HS-27A (cell line): ENCODE measurements around the gene GRID2.

Experiments used
- DNase-seq: peaks from one replicate; pipeline ENCODE4 v3.0.0-alpha.2; 2012; ENCODE audit warnings: low read depth, missing footprints

Gene GRID2

DNA sequence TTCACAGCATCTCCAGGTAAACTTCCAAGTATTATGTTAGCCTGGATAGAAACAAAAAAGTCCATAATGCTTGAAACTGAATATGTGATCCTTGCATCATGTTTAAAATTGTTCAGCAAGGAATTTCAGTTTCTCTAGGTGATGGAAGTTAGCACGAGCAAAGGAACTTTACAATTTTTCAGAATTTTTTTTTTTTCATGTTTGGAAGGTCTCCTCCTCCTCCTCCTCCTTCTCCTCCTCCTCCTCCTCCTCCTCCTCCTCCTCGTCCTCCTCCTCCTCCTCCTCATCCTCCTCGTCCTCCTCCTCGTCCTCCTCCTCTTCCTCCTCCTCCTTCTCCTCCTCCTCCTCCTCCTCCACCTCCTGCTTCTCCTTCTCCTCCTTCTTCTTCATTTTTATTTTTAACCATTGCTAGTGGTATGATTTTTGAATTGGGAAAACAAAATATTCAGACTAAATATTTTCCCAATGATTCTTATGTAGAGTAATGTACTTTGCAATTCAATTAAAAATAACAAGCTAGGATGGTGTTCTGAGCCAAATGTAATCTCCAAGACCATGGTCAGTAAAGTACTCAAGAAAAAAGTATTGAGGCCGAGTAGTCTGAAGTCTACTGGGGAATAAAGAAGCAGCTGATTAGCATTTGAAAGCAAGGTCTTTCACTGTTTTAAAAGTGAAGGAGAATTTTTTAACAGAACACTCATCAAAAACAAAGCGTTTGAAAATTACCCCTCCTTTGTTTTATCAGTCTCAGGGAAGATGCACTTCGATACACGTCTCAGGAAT lies 1103.9 kb downstream of the GRID2 start:
- no peak for DNase-seq

DNA sequence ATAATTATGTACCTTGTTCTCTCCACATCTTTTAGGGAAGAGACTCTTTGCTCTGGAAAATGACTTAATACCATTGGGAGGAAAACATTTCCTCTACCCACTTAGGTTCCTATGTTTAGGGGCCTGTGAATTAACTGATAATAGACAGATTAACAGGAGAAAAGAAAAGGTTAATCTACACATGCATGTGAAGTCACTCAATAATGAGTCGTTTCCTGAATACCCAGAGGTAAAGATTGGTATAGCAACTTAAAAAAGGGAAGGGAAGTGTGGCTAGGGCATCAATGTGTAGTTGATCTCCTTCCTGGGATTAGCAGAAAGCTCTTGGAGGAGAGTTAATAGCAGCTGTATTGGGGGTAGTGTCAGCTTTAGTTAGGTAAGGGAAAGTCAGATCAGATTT lies 1105.3 kb downstream of the GRID2 start:
- DNase-seq, result no peak

DNA sequence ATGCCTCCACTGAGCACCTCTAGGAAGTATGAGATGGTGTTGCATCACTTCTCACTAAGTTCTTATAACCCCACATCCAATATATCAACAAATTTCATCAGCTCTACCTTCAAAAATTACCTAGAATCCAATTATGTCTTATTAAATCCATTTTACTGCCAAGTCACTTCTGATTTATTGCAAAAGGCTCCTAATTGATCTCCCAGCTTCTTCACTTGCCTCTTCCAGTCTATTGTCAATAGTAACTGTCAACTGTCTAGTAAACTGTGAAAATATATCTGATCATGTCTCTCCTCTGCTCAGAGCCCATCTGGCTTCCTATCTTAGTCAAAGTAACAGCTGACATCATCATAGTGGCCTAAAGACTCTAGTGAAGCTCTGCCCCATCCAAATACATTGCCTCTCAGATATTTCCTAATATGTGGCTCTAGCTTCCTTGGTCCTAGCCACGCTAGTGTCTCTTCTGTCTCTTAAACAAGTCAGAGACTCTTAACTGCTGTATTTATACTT lies 1110.3 kb downstream of the GRID2 start:
- no peak for DNase-seq

DNA sequence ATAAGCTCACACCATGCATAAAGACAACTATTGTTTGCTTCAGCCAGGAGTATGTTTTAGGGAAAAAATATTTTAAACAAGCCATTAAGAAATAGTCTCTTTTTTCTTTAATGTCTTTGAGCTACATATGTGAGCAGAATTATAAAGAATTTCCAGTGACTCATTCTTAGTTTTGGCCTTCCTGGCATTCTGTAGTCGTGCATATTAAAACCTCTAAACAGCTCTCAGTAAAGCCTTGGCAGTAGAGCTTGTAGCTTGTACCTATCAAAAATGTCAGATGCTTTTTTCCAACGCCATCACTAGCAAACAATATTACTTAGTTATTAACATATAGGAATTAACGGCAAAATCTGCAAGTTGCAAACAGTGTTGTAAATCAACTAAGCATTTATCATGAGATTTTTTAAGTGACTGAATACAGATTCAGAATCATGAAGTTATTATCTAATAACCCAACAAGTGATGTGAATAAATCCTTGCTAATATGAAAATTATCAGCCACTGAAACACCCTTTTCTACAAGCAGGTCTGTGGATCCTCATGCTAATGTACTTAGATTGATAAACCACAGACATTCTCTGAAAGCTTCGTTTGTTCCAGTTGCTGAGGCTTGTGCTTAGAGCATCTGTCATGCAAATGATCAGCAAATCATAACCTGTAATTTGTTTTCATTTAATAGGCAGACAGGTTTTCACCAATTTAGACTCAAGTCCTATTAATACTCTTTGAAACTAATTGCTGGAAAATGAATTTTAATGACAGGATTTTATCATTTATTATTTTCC lies 1112.8 kb downstream of the GRID2 start:
- DNase-seq, result no peak

DNA sequence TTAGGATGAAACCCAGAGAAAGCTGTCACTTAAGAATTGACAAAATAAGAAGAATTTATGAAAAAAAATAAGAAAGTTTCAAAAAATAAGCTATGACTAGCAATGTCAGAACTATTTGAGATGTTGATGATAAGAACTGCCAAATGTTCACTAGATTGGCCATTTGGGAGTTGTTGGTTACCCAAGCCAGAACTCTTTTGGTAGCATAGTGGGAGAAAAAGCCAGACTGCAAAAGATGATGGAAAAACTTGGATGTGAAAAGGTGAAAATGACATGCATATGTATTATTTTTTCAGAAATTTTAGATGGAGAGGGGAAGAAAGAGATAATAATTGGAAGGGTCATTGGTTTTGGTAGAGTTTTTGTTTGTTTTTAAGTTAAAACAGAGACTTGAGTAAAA lies 1127.6 kb downstream of the GRID2 start:
- no peak for DNase-seq

DNA sequence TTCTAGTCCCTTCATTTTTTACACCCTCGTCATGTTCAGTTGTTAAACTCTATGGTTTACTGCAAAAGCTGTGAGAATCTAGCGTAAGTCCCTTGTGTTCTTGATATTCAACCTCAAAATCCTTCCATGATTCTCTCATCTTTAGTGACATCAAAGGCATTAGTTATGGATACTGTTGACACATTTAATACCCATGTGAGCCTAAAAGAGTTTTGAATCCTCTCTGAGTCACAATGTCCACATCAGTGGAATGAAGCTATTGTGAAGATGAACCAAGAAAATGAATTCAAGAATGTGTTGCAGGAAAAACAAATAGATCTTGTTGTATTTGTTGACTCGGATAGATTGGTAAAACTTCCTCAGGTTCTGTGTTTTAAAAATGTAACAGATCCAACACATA lies 1130.1 kb downstream of the GRID2 start:
- DNase-seq, result no peak

DNA sequence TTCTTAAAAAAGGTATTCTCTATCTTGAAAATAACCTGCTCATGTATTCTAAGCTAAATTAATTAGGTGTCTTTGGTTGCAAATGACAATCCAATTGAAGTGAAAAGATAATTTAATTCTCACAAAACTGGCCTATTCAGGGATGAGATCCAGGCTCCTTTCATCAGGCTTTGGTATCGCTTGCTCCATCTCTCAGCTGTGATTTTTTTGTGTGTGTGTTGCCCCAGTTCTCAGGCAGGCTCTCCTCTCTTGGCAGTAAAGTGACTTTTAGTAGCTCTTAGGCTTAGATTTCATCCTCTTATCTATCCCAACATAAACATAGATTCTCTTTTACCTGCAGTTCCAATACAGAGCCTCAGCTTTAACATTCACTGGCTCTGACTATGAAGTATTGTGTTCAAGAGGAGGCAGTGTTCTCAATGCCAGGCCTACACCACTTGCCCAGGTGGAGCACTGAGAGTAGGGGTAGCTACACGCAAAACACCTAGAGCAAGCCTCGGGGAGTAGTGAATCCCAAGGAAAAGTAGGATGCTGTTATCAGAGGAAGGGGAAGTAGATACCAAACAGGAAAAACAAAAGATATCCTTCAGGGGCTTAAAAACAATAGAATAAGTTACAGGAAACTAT lies 1132.3 kb downstream of the GRID2 start:
- DNase-seq, result no peak

DNA sequence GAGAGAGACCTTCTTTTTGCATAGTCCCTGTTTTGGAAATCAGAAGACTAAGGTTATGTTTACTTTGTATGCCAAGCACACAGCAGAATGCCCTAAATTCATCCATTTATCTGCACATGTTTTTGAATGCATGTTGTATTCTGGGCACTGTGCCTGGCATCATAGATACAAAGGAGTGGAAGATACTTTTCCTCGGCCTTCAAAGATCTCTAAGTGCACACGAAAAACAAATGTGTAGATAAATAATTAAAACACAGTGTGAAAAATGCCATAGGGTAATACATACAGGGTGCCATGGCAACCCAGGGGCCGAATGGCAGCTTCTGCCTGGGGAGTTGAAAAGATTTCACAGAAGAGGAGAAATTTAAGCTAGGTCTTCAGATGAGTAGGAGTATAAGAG lies 1134.2 kb downstream of the GRID2 start:
- no peak for DNase-seq

DNA sequence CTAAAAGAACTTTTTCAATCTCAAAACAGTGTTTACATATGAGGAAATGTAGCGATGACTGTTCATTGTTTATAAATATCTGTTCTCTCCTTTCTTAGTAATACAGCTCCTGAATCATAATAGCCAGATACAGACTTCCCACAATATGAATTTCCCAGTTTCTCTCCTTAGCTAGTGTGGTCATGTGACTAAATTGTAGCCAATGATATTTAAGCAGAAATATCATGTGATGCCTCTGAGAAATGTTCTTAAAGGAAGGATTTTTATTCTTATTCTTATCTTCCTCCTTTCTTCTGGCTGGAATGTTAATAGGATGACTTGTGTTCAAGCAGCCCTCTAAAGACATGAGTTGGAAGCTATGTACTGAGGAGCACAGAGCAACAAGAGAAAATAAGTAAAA lies 1141.1 kb downstream of the GRID2 start:
- DNase-seq, result no peak

DNA sequence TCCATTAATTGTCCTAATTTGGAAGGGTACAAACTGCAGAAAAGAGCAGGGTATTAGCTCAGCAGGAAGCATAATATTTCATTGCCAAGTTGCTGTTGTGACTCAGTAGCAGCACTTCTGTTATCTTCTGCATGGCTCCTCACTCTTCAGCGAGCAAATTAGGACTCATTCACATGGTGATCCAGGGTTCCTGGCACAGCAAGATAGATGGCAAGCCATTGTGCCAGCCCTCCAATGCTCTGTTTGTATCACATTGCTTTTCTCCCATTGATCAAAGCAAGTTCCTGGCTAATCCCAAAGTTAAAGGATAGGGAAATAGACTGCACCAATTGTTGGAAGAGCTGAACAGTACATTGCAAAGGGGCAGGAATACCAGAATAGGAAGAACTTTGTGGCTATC lies 1142.3 kb downstream of the GRID2 start:
- DNase-seq, result no peak

DNA sequence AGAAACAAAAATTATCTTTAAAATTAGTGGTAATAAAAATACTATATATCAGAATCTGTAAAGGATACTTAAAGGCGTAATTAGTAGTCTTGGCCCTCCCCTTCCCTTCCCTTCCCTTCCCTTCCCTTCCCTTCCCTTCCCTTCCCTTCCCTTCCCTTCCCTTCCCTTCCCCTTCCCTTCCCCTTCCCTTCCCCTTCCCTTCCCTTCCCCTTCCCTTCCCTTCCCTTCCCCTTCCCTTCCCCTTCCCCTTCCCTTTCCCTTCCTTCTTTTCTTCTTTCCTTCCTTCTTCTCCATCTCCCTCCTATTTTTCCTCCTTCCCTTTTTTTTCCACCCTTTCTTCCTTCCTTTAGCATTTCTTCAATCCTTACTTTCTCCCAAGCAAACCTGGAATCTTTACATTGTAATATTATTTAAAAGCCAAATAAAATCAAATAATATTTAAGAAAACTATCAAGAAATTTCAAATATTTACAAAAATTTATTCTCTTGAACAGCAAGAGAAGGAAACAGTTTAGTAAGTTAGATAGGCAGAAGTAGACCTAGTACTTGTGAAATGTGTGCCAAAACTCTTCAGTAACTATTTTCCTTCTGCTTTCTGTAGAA lies 1145.0 kb downstream of the GRID2 start:
- no peak for DNase-seq

DNA sequence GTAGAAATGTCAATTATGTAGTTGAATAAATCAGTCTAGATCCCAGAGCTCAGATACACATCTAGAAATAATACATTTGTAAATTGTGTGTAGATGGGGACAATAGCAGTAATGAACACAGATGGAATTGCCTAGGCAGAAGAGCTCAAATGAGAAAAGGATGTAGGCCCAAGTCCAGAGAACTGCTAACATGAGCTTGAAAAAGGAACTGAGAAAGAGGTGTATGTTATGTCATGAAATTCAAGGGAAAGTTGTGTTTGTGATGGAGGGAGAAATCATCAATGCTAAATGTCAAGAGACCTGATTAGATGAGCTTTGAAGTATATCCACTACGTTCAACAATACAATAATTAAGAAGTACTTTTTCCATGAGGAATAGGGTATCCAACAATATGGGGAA lies 1148.2 kb downstream of the GRID2 start:
- DNase-seq, result no peak

DNA sequence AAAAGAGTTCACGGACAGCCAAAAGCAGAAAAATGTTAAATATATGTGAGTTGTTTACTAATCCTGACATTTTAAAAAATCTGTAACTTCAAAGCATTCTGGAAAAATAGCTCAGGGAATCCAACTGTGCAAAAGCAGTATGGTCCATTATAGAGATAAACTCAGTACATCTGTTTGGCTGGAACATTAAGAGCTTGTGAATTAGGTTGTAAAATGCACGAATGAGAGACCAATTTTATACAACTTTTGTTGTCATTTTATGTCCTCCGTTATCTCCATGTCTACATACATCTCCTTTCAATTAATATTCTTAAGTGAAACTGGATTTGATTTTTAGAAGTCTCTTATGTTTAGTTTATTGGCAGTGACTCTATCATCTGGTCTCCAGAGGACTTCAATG lies 1157.8 kb downstream of the GRID2 start:
- DNase-seq, result no peak

DNA sequence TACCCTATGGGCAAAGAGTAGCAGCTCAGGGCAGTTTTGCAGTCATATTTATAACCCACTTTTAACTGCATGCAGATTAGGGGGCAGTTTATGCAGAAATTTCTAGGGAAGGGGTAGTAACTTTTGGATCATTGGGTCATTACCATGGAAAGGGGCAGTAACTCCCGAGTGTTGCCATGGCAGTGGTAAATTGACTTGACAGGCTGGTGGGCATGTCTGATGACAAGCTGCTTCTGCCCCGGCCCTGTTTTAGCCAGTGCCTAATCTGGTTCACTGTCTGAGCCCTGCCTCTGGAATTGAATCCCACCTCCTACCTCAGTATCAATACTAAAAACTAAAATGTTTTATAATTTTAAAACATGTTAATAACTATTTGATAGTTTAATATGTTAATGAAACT lies 1162.7 kb downstream of the GRID2 start:
- no peak for DNase-seq

DNA sequence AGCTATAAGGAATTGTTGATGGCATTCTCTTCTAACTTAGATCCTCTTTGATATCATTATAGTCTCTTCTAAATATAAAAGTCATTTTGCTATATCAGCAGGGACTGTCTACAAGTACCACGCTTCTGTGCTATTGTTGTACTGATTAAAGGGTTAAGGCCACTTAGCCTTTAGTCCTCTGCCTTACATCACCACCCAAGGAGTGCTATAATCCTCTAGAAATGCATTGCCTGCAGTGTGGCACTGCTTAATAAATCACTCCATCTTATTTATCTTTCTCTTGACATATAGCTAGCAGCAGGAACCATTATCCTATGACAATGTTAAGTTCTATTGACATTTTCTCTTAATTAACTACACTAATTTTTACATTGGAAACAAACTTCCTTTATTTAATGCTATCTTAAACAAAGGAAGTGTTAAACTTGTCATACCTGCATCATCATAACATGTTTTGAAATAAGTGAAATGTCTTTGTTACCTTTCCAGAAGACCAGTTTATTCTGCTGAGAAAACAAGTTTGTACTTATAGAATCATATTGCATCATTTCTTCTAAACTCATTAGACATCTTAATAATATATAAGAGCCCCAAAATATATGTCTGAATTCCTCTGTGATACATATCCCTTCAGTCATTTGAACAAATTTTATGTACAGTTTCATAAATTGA lies 1163.9 kb downstream of the GRID2 start:
- no peak for DNase-seq

DNA sequence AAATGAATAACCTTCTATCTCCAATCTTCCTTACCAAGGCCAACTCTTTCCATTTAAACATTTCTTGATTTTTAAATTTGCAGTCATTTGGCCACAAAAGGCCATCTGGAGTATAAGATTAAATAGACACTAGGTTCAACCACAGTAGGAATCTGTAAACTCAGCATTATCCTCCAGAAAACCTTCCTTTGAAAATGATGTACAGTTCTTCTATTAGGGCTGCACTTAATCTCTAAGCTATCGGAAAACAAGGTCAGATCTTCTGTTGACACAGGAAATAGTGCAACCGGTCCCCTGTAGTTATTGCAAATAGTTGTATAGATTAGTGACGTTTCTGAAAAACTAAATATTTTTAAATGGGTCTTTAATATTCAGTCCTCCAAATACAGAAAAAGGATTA lies 1165.8 kb downstream of the GRID2 start:
- DNase-seq, result no peak

DNA sequence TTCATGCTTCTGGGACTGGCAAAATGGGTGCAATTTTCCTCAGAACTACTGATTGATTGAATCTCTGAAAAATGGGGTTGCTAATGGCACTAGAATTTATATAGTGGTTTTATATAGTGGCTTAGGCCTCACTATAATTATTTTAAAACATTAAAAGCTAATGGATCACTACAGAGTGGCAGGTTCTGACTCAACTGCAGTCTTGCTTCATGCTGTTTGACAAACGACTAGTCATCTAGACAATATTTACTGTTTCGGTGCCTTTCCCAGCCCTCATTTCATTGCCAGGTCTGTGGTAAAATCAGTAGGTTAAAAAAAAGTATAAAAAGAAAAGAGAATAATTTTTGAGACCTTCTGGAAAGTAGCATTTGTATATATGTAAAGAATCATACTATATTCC lies 1172.0 kb downstream of the GRID2 start:
- DNase-seq, result no peak

DNA sequence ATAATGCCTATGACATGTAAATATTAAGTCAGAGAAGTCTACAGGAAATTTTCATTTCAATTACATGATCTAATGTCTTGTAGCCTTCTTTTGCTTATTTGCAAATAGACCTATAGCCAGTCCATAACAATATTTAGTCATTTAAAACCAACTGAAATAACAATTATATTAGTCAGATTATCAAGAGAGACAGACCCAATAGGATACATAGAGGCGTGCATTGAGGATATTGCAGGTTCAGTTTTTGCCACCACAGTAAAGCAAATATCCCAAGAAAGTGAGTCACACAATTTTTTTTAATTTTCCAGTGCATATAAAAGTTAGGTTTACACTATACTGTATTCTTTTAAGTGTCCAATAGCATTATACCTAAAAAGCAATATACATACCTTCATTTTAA lies 1175.0 kb downstream of the GRID2 start:
- no peak for DNase-seq

DNA sequence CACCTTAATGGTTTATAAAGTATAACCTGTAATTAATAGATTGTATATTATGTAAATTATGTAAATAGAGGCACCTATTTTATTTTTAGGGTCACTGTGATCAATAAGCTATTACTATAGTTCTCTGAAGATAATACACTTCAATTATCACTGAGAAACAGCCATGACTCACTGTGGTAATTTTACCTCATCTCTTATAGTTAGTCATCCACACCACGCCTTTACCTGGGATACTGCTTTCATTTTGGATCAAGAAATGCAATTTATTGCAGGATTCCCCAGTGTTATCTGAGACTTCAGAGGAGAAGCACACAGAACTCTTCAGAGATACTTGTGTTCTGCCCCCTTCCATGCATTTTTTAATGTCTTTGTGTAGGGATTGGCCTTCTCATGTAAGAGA lies 1176.7 kb downstream of the GRID2 start:
- DNase-seq, result no peak

DNA sequence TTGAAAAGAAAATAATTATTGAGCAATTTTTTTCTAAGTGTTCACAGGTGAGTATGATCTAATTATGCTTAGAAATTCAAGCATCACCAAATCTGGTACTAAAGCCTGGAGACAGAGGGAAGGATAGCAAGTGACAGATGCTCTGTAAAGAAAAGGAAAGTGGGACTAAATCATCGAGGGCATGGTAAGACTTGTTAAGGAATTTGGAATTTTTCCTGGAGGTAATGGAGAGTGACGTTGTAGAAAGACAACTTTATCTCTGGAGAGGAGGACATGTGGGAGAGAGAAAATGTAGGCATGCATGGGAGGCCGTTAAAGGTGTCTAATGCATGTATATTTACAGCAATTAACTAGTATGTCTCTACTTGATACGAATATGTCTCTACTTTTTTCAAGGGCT lies 1191.6 kb downstream of the GRID2 start:
- DNase-seq, result no peak

DNA sequence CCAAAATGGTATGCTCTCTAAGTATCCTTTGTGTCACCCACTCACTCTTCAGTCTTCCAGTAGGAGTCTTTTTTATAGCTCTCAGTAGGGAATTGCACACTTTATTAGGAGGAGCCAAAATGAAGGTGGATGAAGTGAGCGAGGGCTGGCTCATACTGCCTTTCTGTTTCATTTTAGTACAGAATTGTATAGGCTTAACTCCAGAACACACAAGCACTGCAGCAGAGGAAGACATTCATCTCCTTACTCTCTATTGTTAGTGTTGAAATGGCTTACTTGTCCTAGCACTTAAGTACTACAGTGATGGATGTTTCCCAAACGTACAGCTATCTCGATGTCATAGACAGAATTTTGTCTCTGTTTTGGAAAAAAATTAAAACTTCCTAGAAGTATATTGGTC lies 1197.5 kb downstream of the GRID2 start:
- DNase-seq, result no peak

DNA sequence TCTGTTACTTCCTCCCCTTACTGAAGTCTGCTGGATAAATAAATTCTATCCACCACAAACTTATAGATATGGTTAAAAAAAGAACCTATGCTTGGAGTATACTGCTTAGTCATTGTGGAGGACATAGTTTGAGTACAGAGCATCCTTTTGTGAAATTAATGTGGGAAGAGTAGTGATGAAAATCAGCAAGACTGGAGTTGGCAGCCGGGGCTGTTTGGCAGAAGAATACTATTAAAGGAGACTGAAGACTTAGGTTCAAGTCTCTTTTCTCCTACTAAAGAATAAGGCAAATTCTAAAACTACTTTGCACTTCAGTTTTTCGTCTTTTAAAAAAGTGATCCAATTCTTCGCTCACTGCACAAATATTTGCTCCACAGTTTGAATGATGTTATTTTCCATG lies 1198.2 kb downstream of the GRID2 start:
- DNase-seq, result no peak
